HCEC 1CT (cell line): Measurements from ENCODE around the gene CDCP1.
A peak's percentile ranks its signal among the peaks of the same experiment; 100 is the strongest.

Experiments
- DNase-seq: peaks from one replicate; pipeline ENCODE4 v3.0.0-alpha.2; 2017

Gene CDCP1

GRCh38 chr3:45109771-45110508 lies 36.2 kb downstream of the CDCP1 start:
- no peak for DNase-seq

DNA sequence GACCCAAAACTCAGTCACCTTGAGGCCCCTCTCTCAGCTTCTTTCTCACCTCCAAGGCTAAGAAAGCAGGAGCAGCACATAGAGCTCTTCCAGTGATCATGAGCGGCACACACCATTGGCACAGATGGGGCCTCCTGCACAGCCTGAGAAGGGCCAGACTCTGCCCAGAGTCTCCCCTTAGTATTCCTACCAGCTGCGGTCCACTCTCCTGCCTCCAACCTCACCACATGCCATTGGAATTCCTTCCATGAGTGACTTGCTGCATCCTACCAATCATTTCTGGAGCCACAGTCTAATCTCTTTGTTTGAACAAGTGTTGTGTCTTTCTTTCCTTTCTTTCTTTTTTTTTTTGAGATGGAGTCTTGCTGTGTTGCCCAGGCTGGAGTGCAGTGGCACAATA lies 39.3 kb downstream of the CDCP1 start:
- DNase-seq = no peak

DNA sequence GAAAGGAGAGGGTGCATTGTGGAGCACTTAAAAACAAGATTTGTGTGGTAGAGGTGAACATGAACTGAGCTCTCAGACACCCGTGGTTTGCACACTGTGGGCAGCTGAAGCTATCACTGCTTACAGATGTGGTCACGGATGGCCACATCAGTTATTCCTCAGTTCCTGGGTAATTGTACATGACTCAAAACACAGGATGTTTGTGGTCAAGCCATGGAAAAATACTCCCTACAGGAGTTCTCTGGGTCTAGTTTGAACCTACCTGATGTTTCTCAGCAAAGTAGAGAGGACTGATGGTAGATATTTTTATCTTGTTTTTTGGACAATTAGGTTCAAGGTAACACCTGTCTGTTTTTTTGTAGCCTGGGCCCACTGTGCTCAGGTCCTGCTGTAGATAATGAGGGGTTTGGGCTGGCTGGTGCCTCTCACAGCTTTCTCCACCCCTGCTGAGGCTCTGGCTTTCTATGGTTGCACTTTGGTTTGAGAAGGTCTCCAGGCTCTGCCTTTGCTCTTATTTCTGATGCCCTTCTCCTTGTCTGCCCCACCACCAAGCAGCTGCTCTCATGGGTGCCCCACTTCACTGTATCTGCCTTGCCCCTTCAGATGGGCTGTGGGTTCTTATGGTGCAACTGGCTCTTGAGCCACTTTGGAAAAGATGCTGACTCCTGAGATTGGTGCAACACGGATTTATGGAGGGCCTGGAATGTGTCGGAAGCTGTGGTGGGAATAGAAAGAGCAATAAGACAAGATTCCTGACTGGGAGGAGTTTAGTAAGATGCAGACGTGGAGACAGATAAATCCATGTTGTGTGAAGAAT lies 40.1 kb downstream of the CDCP1 start:
- DNase-seq = peak; percentile 96

GRCh38 chr3:45104715-45105711 lies 41.2 kb downstream of the CDCP1 start:
- peak; percentile 90 for DNase-seq

DNA sequence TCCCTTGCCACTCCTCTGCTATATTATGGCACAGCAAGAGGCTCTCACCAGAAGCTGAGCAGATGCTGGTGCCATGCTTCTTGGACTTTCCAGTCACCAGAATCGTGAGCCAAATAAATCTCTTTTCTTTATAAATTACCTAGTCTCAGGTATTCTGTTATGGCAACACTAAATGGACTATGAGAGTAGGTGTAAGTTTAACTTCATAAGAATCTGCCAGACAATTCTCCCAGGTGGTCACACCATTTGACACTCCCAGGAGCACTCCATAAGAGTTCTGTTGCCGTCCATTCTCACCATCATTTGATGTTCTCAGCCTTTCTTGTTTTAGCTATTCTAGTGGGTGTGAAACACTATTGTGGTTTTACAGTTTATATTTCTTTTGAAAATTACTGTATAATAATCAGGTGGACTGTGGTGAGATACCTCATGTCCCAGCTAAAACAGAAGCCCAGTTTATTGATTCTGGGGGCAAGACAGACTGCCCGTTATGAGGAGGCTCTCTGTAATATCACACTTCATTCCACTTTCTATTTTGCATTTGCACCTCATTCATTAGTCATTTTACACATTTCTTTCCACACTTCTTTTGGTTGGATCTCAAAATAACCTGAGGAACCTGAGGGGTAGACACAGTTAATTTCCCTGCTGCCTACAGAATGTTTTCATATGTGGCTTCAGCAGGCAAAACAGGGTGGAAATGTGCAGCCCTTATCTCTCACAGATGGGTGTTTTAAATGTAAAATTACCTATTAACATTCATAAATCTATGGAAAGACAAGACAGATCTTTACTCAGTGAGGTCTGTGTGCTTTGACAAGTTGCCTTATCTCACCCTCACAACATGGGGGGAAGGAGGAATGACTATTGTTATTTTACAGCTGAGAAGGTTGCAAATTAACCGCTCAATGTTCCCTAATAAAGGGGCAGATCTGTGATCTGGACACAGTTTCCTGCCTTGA lies 42.1 kb downstream of the CDCP1 start:
- DNase-seq = no peak

- DNase-seq = no peak
Observed at GRCh38 chr3:45103334-45103733, 42.8 kb downstream of the CDCP1 start.

- DNase-seq = peak; percentile 84
Observed at GRCh38 chr3:45100981-45101407, 45.2 kb downstream of the CDCP1 start.

- no peak for DNase-seq
Observed at GRCh38 chr3:45098310-45098709, 47.9 kb downstream of the CDCP1 start.

DNA sequence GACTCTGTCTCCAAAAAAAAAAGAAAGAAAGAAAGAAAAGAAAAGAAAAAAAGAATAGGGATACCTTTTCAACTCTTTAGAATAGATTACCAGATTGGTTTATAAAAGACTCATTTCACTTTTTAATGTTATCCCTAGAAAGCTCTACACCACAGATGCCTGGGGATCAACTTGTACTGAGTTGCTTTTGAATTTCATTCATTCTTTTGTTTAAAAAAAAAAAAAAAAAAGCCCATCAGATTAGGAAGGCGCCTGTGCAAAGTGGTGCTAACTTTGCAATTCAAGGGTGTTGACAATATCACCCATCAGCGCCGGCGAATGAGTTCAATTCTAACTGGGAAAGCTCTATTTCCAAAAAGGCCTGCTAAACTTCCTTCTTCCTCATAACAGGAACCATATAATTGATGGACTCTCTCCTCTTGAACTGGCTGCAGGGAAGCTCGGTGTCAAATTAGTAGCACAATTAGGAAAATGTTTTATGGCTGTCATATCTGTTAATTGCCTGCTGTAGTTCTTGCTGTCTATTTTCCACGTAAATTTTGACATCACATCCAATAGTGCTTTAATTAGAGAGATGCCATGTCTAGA lies 48.8 kb downstream of the CDCP1 start:
- DNase-seq = no peak

GRCh38 chr3:45095916-45096526 lies 50.2 kb downstream of the CDCP1 start:
- no peak for DNase-seq

GRCh38 chr3:45093176-45093575 lies 53.0 kb downstream of the CDCP1 start:
- no peak for DNase-seq

GRCh38 chr3:45092132-45093031 lies 53.8 kb downstream of the CDCP1 start:
- DNase-seq = peak; percentile 94

GRCh38 chr3:45090855-45091254 lies 55.3 kb downstream of the CDCP1 start:
- DNase-seq = no peak

DNA sequence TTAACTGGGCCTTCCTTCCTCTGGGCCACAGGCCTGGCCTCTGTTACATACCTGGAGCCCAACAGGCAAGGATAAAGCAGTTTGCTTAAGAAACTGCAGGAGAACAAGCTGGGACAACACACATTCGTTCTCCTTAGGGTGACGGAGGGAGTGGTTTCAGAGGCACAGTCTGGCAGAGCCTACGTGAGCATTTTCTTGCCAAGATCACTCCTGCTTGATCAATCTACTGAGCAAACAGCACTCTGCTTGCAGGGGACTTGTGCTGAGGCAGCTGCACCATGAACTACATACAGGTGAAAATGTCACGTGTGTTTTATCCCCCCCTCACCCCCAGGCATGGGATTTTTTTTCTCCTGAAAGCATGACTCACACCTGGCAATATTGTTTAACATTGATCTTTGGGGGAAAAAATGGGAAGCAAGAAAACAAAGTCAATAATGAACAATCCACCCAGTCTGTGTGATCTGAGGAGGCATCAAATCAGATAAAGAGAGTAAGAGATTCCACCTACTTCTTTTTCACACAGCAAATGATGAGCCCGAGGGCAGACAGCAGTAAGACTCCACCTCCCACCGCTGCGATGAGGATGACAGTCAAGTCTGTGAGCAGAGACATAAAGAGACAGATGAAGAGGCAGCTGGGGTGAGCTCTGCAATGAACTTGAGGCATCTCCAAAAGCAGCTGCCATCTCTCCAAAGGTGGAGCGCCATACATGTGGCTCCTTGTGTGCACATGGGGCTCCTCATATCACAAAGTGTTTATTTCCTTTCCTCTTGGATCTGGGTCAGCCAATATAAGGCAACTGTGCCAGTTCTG lies 57.4 kb downstream of the CDCP1 start:
- DNase-seq = no peak

GRCh38 chr3:45087155-45087554 lies 59.0 kb downstream of the CDCP1 start:
- no peak for DNase-seq

DNA sequence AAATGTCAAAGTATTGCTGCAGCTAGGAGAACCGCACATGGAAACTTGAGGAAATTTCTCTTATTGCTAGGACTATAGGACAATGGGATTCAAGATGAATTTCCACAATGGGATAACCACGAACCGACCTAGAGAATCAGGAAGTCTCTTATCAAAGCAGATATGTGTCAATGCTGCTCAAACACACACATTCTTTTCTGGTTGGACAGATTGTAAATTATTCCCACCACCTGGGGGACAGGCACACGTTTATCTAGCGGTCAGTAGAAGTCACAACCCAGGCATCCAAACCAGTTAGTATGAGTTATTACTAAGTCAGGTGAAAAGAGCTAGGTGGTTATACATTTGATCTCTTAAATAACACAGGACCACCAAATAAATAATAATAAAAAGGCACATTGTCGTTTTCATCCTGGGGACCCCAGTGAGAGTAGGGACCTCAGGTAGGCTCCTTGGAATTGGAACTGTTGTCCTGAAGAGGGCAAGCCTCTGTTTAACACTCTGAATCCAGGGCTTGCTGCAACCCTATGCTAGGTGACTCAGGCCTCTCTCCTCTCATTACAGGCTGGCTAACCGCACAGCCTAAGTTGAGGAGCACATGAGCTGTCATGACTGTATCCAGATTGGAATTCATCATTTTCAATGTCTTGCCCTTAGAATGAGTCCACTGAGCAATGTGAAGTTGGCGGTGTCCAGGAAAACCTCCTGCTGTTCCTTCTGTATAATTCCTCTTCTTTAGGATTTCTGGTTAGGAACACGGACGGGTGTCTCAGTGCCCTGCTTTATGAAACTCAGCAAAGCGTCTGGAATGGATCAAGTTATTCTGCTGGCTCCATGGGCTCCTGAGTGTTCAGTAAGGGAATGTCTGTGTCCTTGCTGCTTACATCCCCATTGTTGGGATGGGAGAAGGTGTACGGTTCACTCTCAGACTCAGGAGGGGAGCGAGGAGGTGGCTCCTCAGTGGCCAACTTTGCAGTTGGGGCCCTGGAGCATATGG lies 61.1 kb downstream of the CDCP1 start:
- DNase-seq = peak; percentile 99

DNA sequence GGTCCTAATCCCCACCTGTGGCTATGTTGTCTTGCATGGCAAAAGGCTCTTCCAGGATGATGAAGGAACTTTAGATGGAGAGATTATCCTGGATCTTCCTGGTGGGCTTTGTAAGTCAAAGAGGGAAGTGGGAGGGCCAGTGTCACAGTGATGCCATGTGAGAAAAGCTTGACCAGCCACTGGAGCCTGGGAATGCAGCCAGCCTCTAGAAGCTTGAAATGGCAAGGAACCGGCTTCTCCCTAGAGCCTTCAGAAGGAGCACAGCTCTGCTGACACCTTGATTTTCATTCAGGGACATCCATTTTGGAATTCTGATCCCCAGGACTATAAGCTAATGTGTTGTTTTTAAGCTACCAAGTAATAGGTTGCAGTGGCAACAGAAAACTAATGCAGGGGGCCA lies 61.8 kb downstream of the CDCP1 start:
- no peak for DNase-seq

DNA sequence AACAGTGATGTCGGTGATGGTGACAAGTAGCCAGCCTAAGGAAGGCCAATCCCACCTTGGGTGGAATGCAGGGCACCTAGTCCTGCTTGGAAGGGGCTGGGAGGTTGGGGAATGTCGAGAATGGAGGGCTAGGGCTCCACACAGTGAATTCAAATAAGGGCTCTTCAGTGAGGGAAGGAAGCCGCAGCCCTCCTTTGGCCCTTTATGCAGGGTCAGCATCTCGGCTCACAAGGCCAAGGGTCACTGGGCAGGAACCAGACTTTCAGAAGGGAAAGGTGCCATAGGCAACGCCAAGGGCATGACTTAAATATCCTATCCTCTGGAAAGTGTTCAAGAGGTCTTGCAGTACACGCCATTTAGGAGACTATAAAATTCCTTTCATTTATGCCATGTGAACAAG lies 63.2 kb downstream of the CDCP1 start:
- DNase-seq = no peak
